IPS-18a (cell line): Measurements from ENCODE around the gene PAX9.
"Not testable (repeated sequence)": the region's sequence is repeated elsewhere in the genome, so short reads cannot be mapped to it uniquely, and the experiment has no call there.

Source experiments
- H3K27ac ChIP-seq: one replicate; pipeline ENCODE4 v1.5.1; 2013; ENCODE audit warnings: low read length
- H3K27me3 ChIP-seq: one replicate; pipeline ENCODE4 v1.6.1; 2013; ENCODE audit warnings: mild to moderate bottlenecking, low read length; ENCODE audit not compliant: control insufficient read depth, insufficient read depth
- H3K36me3 ChIP-seq: one replicate; pipeline ENCODE4 v1.6.1; 2013; ENCODE audit warnings: low read depth, low read length; ENCODE audit not compliant: control insufficient read depth
- H3K4me1 ChIP-seq: one replicate; pipeline ENCODE4 v1.6.1; 2013; ENCODE audit warnings: low read depth, low read length; ENCODE audit not compliant: control insufficient read depth
- H3K4me3 ChIP-seq: one replicate; pipeline ENCODE4 v1.5.1; 2013; ENCODE audit warnings: low read length
- H3K9ac ChIP-seq: one replicate; pipeline ENCODE4 v1.6.1; 2013; ENCODE audit warnings: mild to moderate bottlenecking, low read length, moderate library complexity
- H3K9me3 ChIP-seq: one replicate; pipeline ENCODE4 v1.6.1; 2013; ENCODE audit warnings: low read depth, low read length; ENCODE audit not compliant: control insufficient read depth

The PAX9 gene

DNA sequence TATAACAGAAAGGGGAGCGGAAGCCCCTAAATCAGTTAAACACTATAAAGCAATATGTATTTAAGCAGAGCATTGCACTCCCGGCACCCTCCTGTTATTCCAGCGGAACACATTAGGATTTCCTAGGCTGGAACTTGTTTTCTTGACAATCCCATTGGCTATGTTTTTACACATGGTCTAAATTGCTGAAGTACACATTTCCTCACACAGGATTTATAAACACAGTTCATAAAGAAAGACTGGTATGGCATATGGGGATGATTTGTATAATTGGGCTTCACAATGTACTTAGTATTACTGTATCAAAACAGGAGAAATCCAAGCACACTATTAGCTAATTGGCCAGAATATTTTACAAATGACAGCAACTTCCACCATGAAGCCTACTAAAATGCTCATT, 23.3 kb downstream of the PAX9 start:
- H3K9ac ChIP-seq: no peak overlapping the region
- no peaks in the 10 kb centered on the region for H3K9me3 ChIP-seq
- no peak overlapping the region for H3K27ac ChIP-seq
- H3K36me3 ChIP-seq: no peaks in the 10 kb centered on the region
- no peaks in the 10 kb centered on the region for H3K27me3 ChIP-seq
- H3K4me3 ChIP-seq: no peak overlapping the region
- H3K4me1 ChIP-seq: peaks cover 30% of the 10 kb centered on the region

DNA sequence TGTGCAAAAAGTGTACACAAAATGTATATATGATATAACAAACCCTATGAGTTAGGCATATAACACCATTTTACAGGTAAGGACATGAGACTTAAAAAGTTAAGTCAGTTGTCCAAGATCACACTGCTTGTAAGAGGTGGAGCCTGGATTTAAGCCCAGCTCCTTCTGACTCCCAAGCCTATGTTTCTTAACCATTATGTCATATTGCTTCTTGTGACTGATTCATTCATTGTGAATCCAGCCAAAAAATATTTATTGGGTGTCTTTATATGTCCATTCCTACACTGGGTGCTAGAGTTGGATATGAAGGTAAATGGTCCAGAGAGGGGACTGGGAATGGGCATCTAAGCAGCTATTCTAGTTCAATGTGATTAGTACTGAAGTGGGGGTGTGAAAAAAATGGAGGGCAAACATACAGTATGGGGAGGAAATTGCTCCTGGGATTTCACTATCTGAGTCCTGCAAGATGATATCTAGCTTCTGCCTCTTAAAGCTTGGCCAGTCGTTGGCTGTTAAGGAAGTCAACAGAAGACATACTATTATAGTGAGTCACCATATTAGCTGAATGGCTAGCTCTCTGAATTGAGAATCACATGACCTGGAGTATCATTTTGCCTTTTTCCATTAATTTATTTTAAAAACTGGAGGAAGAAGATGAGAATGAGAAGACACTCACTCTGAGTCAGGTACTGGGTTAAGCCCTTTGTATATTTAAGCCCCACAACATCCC, 28.8 kb downstream of the PAX9 start:
- Histone ChIP-seq H3K9me3 (no peaks in the 10 kb centered on the region), H3K9ac (no peak overlapping the region), H3K4me3 (no peak overlapping the region), H3K36me3 (no peaks in the 10 kb centered on the region), H3K27me3 (no peaks in the 10 kb centered on the region), H3K27ac (no peak overlapping the region), H3K4me1 (no peaks in the 10 kb centered on the region)

GRCh38 chr14:36699420-36699819, 37.8 kb downstream of the PAX9 start:
- H3K4me1 ChIP-seq, H3K36me3 ChIP-seq, H3K4me3 ChIP-seq, H3K27ac ChIP-seq, H3K9me3 ChIP-seq, H3K27me3 ChIP-seq, H3K9ac ChIP-seq: not testable (repeated sequence)

DNA sequence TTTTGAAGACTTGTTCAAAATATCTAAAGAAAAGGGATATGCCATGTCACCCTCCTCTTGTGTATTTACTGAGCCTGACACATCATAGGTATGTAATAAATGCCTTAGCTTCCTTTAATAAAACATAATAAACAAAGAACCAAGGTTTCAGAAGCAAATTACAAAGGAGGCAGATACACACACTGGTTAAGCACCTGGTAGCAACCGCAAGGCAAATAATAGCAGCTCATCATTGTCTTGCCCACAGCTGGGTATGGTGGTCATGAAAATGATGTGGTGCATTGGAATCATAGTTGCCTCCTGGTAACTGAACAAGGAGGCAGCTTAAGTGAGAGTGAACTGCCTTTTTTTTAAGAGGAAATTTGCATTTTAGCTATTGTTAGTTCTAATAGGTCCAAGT, 39.0 kb downstream of the PAX9 start:
- no peak overlapping the region for H3K27ac ChIP-seq
- peaks cover 5% of the 10 kb centered on the region for H3K4me1 ChIP-seq
- no peaks in the 10 kb centered on the region for H3K36me3 ChIP-seq
- H3K4me3 ChIP-seq: no peak overlapping the region
- H3K9me3 ChIP-seq: no peaks in the 10 kb centered on the region
- no peak overlapping the region for H3K9ac ChIP-seq
- H3K27me3 ChIP-seq: no peaks in the 10 kb centered on the region

DNA sequence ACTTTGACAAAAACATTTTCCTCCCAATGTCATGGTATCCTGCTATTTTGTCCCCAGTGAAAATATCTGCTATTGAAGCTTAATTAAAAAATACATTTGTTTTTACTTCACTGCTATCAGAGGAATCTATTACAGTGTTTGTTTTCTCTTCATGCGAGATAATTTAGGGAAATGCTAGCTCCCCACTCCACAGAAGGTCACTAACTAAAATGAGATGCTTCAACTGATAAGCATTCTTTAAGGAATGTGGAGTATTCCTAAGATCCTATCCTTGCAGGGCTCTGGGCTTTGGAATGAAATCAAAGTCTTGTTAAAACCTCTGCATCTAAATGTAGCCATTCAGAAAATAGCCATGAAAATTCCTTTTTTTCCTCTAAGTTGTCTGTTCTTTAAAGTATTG, 39.5 kb downstream of the PAX9 start:
- no peaks in the 10 kb centered on the region for H3K27me3 ChIP-seq
- H3K27ac ChIP-seq: no peak overlapping the region
- H3K9me3 ChIP-seq: no peaks in the 10 kb centered on the region
- H3K36me3 ChIP-seq: no peaks in the 10 kb centered on the region
- peaks cover 5% of the 10 kb centered on the region for H3K4me1 ChIP-seq
- no peak overlapping the region for H3K4me3 ChIP-seq
- no peak overlapping the region for H3K9ac ChIP-seq

- Histone ChIP-seq H3K9ac (no peak overlapping the region), H3K36me3 (no peaks in the 10 kb centered on the region), H3K27me3 (no peaks in the 10 kb centered on the region), H3K27ac (no peak overlapping the region), H3K4me3 (no peak overlapping the region), H3K4me1 (peaks cover 5% of the 10 kb centered on the region), H3K9me3 (no peaks in the 10 kb centered on the region)
These were observed 40.8 kb downstream of the PAX9 start for GRCh38 chr14:36702474-36702873.

- no peaks in the 10 kb centered on the region for H3K27me3 ChIP-seq
- H3K36me3 ChIP-seq: no peaks in the 10 kb centered on the region
- H3K9me3 ChIP-seq: no peaks in the 10 kb centered on the region
- H3K4me3 ChIP-seq: no peak overlapping the region
- H3K9ac ChIP-seq: no peak overlapping the region
- H3K27ac ChIP-seq: no peak overlapping the region
- no peaks in the 10 kb centered on the region for H3K4me1 ChIP-seq
These were observed 45.9 kb downstream of the PAX9 start for GRCh38 chr14:36707570-36707969.

DNA sequence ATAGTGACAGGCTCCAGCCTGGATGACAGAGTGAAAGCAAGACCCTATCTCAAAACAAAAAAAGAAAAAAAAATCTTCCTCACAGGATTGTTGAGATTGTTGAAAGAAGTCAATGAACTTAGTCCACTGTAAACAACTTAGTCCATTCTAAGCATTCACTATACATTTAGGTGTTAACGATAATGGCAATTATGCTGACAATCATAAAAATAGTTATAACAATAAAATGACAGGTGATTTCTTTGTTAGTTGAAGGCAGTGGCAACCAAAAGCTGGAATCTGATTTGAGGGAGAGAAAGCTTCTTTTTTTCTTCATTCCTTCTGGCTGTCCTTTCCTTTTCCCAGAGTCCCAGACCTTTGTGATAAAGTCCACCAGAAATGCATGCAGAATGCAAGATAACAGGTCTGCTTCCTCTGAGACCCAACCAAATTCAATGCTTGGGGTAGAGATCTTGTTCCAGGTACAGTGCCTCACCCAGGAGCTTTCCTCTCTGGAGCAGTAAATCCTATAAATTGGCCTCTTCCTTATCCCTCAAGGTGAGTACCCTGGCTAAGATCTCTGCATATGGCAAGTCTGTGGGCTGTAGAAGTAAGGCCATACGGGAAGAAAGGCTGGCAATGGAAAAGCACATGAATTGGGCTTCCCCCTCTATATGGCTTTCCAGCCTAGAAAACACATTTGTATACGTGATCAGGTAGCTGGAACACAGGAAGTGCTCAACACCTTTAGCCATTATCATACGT, 52.5 kb downstream of the PAX9 start:
- Histone ChIP-seq H3K27ac (no peak overlapping the region), H3K9ac (no peak overlapping the region), H3K27me3 (no peaks in the 10 kb centered on the region), H3K4me1 (peaks cover 12% of the 10 kb centered on the region), H3K4me3 (no peak overlapping the region), H3K36me3 (no peaks in the 10 kb centered on the region), H3K9me3 (no peaks in the 10 kb centered on the region)

DNA sequence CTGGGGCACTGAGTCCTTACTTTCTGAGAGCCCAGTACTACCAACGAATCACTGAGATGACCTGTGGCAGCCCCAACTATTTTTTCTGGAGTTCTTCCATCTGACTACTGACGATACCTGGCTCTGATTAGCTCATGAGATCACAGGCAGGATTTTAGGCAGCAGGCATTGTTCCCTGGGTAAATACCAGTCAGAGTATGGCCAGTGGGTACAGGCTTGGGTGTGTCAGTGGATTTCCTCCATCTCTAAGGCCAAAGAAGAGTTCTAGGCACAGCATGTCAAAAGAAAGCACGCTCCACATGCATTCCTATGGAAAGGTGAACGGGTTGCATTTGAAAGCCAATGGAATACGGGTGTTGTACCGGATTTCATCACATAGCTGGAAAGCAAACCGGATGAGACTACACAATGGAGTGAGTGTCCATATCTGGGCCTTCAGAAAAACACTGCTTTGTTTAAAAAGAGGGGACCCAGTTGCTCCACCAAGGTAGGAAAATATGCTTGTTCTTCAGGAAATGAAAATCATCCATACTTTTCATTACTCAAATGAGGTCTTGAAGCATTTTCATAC, 55.0 kb downstream of the PAX9 start:
- Histone ChIP-seq H3K27ac (no peak overlapping the region), H3K4me3 (no peak overlapping the region), H3K36me3 (no peaks in the 10 kb centered on the region), H3K4me1 (peaks cover 12% of the 10 kb centered on the region), H3K9ac (no peak overlapping the region), H3K27me3 (no peaks in the 10 kb centered on the region), H3K9me3 (no peaks in the 10 kb centered on the region)

DNA sequence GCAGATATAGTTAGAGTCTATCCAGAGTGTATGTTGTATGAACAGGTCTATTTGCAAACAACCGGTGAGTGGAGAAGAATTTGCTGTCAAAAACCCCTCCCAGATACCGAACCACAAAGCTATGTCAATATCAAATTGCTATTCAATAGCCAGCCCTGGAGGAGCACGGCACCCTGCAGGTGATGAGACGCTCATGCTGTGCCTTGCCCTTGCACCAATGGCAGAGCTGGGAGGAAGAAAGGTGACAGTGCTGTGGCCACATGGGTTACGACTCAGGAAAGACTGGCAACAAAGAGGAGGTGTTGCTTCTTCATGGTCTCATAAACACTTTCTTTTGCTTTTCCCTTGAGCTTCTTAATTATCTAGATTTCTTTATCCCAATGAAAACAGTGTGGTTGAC, 55.7 kb downstream of the PAX9 start:
- Histone ChIP-seq H3K27me3 (no peaks in the 10 kb centered on the region), H3K4me3 (no peak overlapping the region), H3K4me1 (peaks cover 12% of the 10 kb centered on the region), H3K9me3 (no peaks in the 10 kb centered on the region), H3K9ac (no peak overlapping the region), H3K36me3 (no peaks in the 10 kb centered on the region), H3K27ac (no peak overlapping the region)

DNA sequence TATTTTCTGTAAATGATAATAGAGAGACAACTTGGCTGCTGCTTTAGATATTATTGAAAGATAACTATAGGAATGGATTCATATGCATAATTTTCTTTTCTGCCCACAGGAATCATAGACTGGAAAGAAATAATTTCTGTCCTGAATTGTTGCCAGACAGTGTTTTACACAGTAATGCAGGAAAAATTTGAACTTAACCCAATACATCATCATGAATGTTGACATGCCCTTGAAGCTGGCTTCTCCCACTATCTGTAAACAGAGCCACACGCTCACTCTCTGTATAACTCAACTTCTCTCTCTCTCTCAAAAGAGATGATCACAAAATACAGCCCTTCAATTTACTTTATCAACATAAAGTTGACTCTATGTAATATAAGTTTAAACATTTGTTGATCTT, 56.6 kb downstream of the PAX9 start:
- Histone ChIP-seq H3K9ac (no peak overlapping the region), H3K27ac (no peak overlapping the region), H3K9me3 (no peaks in the 10 kb centered on the region), H3K4me1 (peaks cover 12% of the 10 kb centered on the region), H3K36me3 (no peaks in the 10 kb centered on the region), H3K4me3 (no peak overlapping the region), H3K27me3 (no peaks in the 10 kb centered on the region)

- Histone ChIP-seq H3K4me3 (no peak overlapping the region), H3K9ac (no peak overlapping the region), H3K36me3 (no peaks in the 10 kb centered on the region), H3K4me1 (peaks cover 15% of the 10 kb centered on the region), H3K9me3 (no peaks in the 10 kb centered on the region), H3K27me3 (no peaks in the 10 kb centered on the region), H3K27ac (no peak overlapping the region)
These were observed 58.2 kb downstream of the PAX9 start for GRCh38 chr14:36719823-36720222.
